Activated CD4-positive, alpha-beta memory T cell treated with anti-CD3 and anti-CD28 coated beads, Interleukin-2, amount 10 ng/mL, durations not matched to agents 7 days and 5 days (primary cell): ENCODE results near the gene SASS6. TPM values are rescaled to one million over a fixed set of nuclear protein-coding genes. Genes with fewer than 3 reads are reported as not detected.
A peak's percentile ranks its signal among the peaks of the same experiment; 100 is the strongest.

Experiments used
- CTCF ChIA-PET: fragments of 350-600 bp; sonication (Branson Sonifier 250); formaldehyde crosslinking; loops from one replicate; lab custom pipeline; 2021; ENCODE audit warnings: antibody characterized with exemption, inconsistent platforms; lab: Charles Lee
- POLR2A ChIA-PET: fragments of 350-600 bp; sonication (Branson Sonifier 250); formaldehyde crosslinking; loops from one replicate; lab custom pipeline; 2021; ENCODE audit warnings: antibody characterized with exemption; lab: Charles Lee
- DNase-seq: peaks from one replicate; pipeline ENCODE4 v3.0.0-alpha.2; 2020
- H3K27ac Mint-ChIP-seq: one replicate; pipeline ENCODE4 v1.8.0; 2021; ENCODE audit warnings: mild to moderate bottlenecking, mixed read lengths
- H3K27me3 Mint-ChIP-seq: one replicate; pipeline ENCODE4 v1.8.0; 2021; ENCODE audit warnings: mixed read lengths
- H3K36me3 Mint-ChIP-seq: one replicate; pipeline ENCODE4 v1.8.0; 2021; ENCODE audit warnings: low read depth, mixed read lengths
- H3K4me1 Mint-ChIP-seq: one replicate; pipeline ENCODE4 v1.8.0; 2021; ENCODE audit warnings: mixed read lengths
- H3K4me3 Mint-ChIP-seq: one replicate; pipeline ENCODE4 v1.8.0; 2021; ENCODE audit warnings: mild to moderate bottlenecking, mixed read lengths
- H3K9me3 Mint-ChIP-seq: one replicate; pipeline ENCODE4 v1.8.0; 2021; ENCODE audit warnings: mixed read lengths
- total RNA-seq, 2 experiments: library from RNA; stranded (reverse); gene quantifications; one replicate each; pipeline ENCODE4 v1.2.3, GENCODE V29; 2021

The SASS6 gene
- total RNA-seq, 2 experiments from 2014 or later: 13.2 to 13.3 TPM

GRCh38 chr1:100142343-100142742, 9.6 kb upstream of the SASS6 start:
- Mint-ChIP-seq H3K27ac (no peak overlapping the region), H3K36me3 (peaks cover 63% of the 10 kb centered on the region), H3K4me1 (no peaks in the 10 kb centered on the region), H3K4me3 (no peak overlapping the region), H3K27me3 (no peaks in the 10 kb centered on the region), H3K9me3 (no peaks in the 10 kb centered on the region)
- no peak for DNase-seq
- ChIA-PET POLR2A (interaction anchor here (1.3 kb wide), 1 partner anchor 9 kb away, joined by 4 read pairs; the partner anchor contains the start of genes SASS6 and TRMT13), CTCF (no interaction called here)

- Mint-ChIP-seq H3K4me3 (no peak overlapping the region), H3K4me1 (no peaks in the 10 kb centered on the region), H3K27me3 (no peaks in the 10 kb centered on the region), H3K27ac (no peak overlapping the region), H3K9me3 (no peaks in the 10 kb centered on the region), H3K36me3 (peaks cover 59% of the 10 kb centered on the region)
- CTCF ChIA-PET: no interaction called here
- POLR2A ChIA-PET: no interaction called here
- DNase-seq: no peak
These were observed 8.5 kb upstream of the SASS6 start for GRCh38 chr1:100141192-100141591.

- Mint-ChIP-seq H3K9me3 (no peaks in the 10 kb centered on the region), H3K36me3 (peaks cover 44% of the 10 kb centered on the region), H3K27me3 (no peaks in the 10 kb centered on the region), H3K27ac (no peak overlapping the region), H3K4me1 (peaks cover 22% of the 10 kb centered on the region), H3K4me3 (no peak overlapping the region)
- CTCF ChIA-PET: no interaction called here
- POLR2A ChIA-PET: no interaction called here
- no peak for DNase-seq
These were observed 4.9 kb upstream of the SASS6 start for GRCh38 chr1:100137602-100138001.

- peak overlapping the region; percentile 43 for H3K4me3 Mint-ChIP-seq
- ChIA-PET CTCF (no interaction called here), POLR2A (interaction anchor here (1.4 kb wide), 1 partner anchor 135 kb away, joined by 3 read pairs; no protein-coding TSS in a partner anchor)
- H3K27me3 Mint-ChIP-seq: no peaks in the 10 kb centered on the region
- no peak overlapping the region for H3K27ac Mint-ChIP-seq
- no peak for DNase-seq
- peaks cover 26% of the 10 kb centered on the region for H3K36me3 Mint-ChIP-seq
- no peaks in the 10 kb centered on the region for H3K9me3 Mint-ChIP-seq
- peaks cover 45% of the 10 kb centered on the region for H3K4me1 Mint-ChIP-seq
These were observed 2.1 kb upstream of the SASS6 start for GRCh38 chr1:100134872-100135271.

- peak overlapping the region; percentile 96 for H3K4me3 Mint-ChIP-seq
- H3K27ac Mint-ChIP-seq: peak overlapping the region; percentile 90
- ChIA-PET CTCF (interaction anchor here (0.9 kb wide), 1 partner anchor 98 kb away, joined by 3 read pairs; no protein-coding TSS in a partner anchor), POLR2A (interaction anchor here (1.7 kb wide), 1 partner anchor 221 kb away, joined by 6 read pairs; the partner anchor contains the start of gene CDC14A)
- no peaks in the 10 kb centered on the region for H3K27me3 Mint-ChIP-seq
- no peak for DNase-seq
- H3K9me3 Mint-ChIP-seq: no peaks in the 10 kb centered on the region
- H3K4me1 Mint-ChIP-seq: peaks cover 52% of the 10 kb centered on the region
- H3K36me3 Mint-ChIP-seq: peaks cover 10% of the 10 kb centered on the region
These were observed 1.1 kb downstream of the SASS6 start for GRCh38 chr1:100131623-100132022.

GRCh38 chr1:100130552-100131077, 2.1 kb downstream of the SASS6 start:
- no peak overlapping the region for H3K27ac Mint-ChIP-seq
- DNase-seq: no peak
- H3K27me3 Mint-ChIP-seq: no peaks in the 10 kb centered on the region
- peak overlapping the region; percentile 16 for H3K4me3 Mint-ChIP-seq
- ChIA-PET POLR2A (interaction anchor here (0.6 to 1.7 kb wide), 2 partner anchors 222 to 323 kb away, joined by 3 to 6 read pairs; partner anchors contain the start of gene CDC14A), CTCF (interaction anchor here (0.7 to 0.9 kb wide), 3 partner anchors 86 to 125 kb away, joined by 3 to 4 read pairs (median 3); no protein-coding TSS in a partner anchor)
- peaks cover 13% of the 10 kb centered on the region for H3K36me3 Mint-ChIP-seq
- H3K4me1 Mint-ChIP-seq: peaks cover 52% of the 10 kb centered on the region
- no peaks in the 10 kb centered on the region for H3K9me3 Mint-ChIP-seq

GRCh38 chr1:100127226-100127625, 5.5 kb downstream of the SASS6 start:
- Mint-ChIP-seq H3K4me3 (no peak overlapping the region), H3K27ac (no peak overlapping the region), H3K4me1 (peaks cover 27% of the 10 kb centered on the region), H3K9me3 (no peaks in the 10 kb centered on the region), H3K27me3 (no peaks in the 10 kb centered on the region), H3K36me3 (peaks cover 7% of the 10 kb centered on the region)
- no peak for DNase-seq
- CTCF ChIA-PET: interaction anchor here (0.6 kb wide), 1 partner anchor 338 kb away, joined by 3 read pairs; no protein-coding TSS in a partner anchor
- POLR2A ChIA-PET: interaction anchor here (1.0 kb wide), 1 partner anchor 13 kb away, joined by 3 read pairs; no protein-coding TSS in a partner anchor

- no peaks in the 10 kb centered on the region for H3K27me3 Mint-ChIP-seq
- ChIA-PET CTCF (interaction anchor here (0.7 kb wide), 1 partner anchor 49 kb away, joined by 4 read pairs; no protein-coding TSS in a partner anchor), POLR2A (interaction anchor here (0.7 kb wide), 1 partner anchor 18 kb away, joined by 3 read pairs; no protein-coding TSS in a partner anchor)
- H3K27ac Mint-ChIP-seq: no peak overlapping the region
- no peak overlapping the region for H3K4me3 Mint-ChIP-seq
- H3K9me3 Mint-ChIP-seq: no peaks in the 10 kb centered on the region
- no peaks in the 10 kb centered on the region for H3K4me1 Mint-ChIP-seq
- peaks cover 22% of the 10 kb centered on the region for H3K36me3 Mint-ChIP-seq
- DNase-seq: no peak
These were observed 10.6 kb downstream of the SASS6 start for GRCh38 chr1:100122177-100122576.

GRCh38 chr1:100115524-100115923, 17.2 kb downstream of the SASS6 start:
- CTCF ChIA-PET: no interaction called here
- POLR2A ChIA-PET: no interaction called here

GRCh38 chr1:100109554-100110066, 23.1 kb downstream of the SASS6 start:
- no peak for DNase-seq
- no peaks in the 10 kb centered on the region for H3K9me3 Mint-ChIP-seq
- no peaks in the 10 kb centered on the region for H3K4me1 Mint-ChIP-seq
- H3K4me3 Mint-ChIP-seq: no peak overlapping the region
- H3K27ac Mint-ChIP-seq: no peak overlapping the region
- H3K36me3 Mint-ChIP-seq: peaks cover 27% of the 10 kb centered on the region
- H3K27me3 Mint-ChIP-seq: no peaks in the 10 kb centered on the region
- CTCF ChIA-PET: no interaction called here
- POLR2A ChIA-PET: no interaction called here

More at GRCh38 chr1:100115524-100115923, 17.2 kb downstream of the SASS6 start:
- Mint-ChIP-seq H3K4me3 (no peak overlapping the region), H3K9me3 (no peaks in the 10 kb centered on the region), H3K27ac (no peak overlapping the region), H3K4me1 (no peaks in the 10 kb centered on the region), H3K36me3 (peaks cover 23% of the 10 kb centered on the region), H3K27me3 (no peaks in the 10 kb centered on the region)
- no peak for DNase-seq

- H3K9me3 Mint-ChIP-seq: no peaks in the 10 kb centered on the region
- H3K36me3 Mint-ChIP-seq: peaks cover 35% of the 10 kb centered on the region
- no peaks in the 10 kb centered on the region for H3K4me1 Mint-ChIP-seq
- CTCF ChIA-PET: no interaction called here
- no peaks in the 10 kb centered on the region for H3K27me3 Mint-ChIP-seq
- no peak overlapping the region for H3K27ac Mint-ChIP-seq
- no peak overlapping the region for H3K4me3 Mint-ChIP-seq
- POLR2A ChIA-PET: interaction anchor here (1.4 kb wide), 2 partner anchors 13 to 25 kb away, joined by 3 read pairs; partner anchors contain the start of genes SASS6 and TRMT13
- no peak for DNase-seq
These were observed 25.0 kb downstream of the SASS6 start for GRCh38 chr1:100107696-100108095.

GRCh38 chr1:100101564-100101963, 31.2 kb downstream of the SASS6 start:
- no peak overlapping the region for H3K27ac Mint-ChIP-seq

GRCh38 chr1:100100202-100100601, 32.5 kb downstream of the SASS6 start:
- DNase-seq: no peak
- Mint-ChIP-seq H3K4me1 (no peaks in the 10 kb centered on the region), H3K27me3 (no peaks in the 10 kb centered on the region), H3K27ac (no peak overlapping the region), H3K4me3 (no peak overlapping the region), H3K36me3 (peaks cover 48% of the 10 kb centered on the region), H3K9me3 (no peaks in the 10 kb centered on the region)
- POLR2A ChIA-PET: no interaction called here
- CTCF ChIA-PET: no interaction called here

More at GRCh38 chr1:100101564-100101963, 31.2 kb downstream of the SASS6 start:
- Mint-ChIP-seq H3K9me3 (no peaks in the 10 kb centered on the region), H3K4me3 (no peak overlapping the region), H3K36me3 (peaks cover 48% of the 10 kb centered on the region), H3K27me3 (no peaks in the 10 kb centered on the region), H3K4me1 (no peaks in the 10 kb centered on the region)
- DNase-seq: no peak
- ChIA-PET POLR2A (no interaction called here), CTCF (no interaction called here)
